Activated CD4-positive, alpha-beta T cell treated with anti-CD3 and anti-CD28 coated beads, Interleukin-2, amount 10 ng/mL, durations not matched to agents 7 days and 5 days (primary cell): ENCODE results near the gene NR3C2. TPM values are rescaled to one million over a fixed set of nuclear protein-coding genes. Genes with fewer than 3 reads are reported as not detected.

Experiments
- CTCF ChIA-PET: fragments of 350-600 bp; sonication (Branson Sonifier 250); formaldehyde crosslinking; loops from one replicate; lab custom pipeline; 2021; ENCODE audit warnings: antibody characterized with exemption; lab: Charles Lee
- POLR2A ChIA-PET: fragments of 350-600 bp; sonication (Branson Sonifier 250); formaldehyde crosslinking; loops from one replicate; lab custom pipeline; 2021; ENCODE audit warnings: antibody characterized with exemption; lab: Charles Lee
- DNase-seq: peaks from one replicate; pipeline ENCODE4 v3.0.0-alpha.2; 2020
- H3K27ac Mint-ChIP-seq: one replicate; pipeline ENCODE4 v1.8.0; 2021; ENCODE audit warnings: mild to moderate bottlenecking, moderate library complexity, mixed read lengths
- H3K27me3 Mint-ChIP-seq: one replicate; pipeline ENCODE4 v1.8.0; 2021; ENCODE audit warnings: mixed read lengths
- H3K36me3 Mint-ChIP-seq: one replicate; pipeline ENCODE4 v1.8.0; 2021; ENCODE audit warnings: low read depth, mixed read lengths
- H3K4me1 Mint-ChIP-seq: one replicate; pipeline ENCODE4 v1.8.0; 2021; ENCODE audit warnings: mixed read lengths
- H3K4me3 Mint-ChIP-seq: one replicate; pipeline ENCODE4 v1.8.0; 2021; ENCODE audit warnings: mild to moderate bottlenecking, moderate library complexity, mixed read lengths
- H3K9me3 Mint-ChIP-seq: one replicate; pipeline ENCODE4 v1.8.0; 2021; ENCODE audit warnings: mixed read lengths
- total RNA-seq, 2 experiments: library from RNA; stranded (reverse); gene quantifications; one replicate each; pipeline ENCODE4 v1.2.3, GENCODE V29; 2021

NR3C2 gene
- total RNA-seq, 2 experiments from 2014 or later = 4.1 to 5.1 TPM

- no peak for DNase-seq
- Mint-ChIP-seq H3K27me3 (no peaks in the 10 kb centered on the region), H3K4me3 (no peak overlapping the region), H3K4me1 (peaks cover 10% of the 10 kb centered on the region), H3K9me3 (peaks cover 7% of the 10 kb centered on the region), H3K27ac (no peak overlapping the region), H3K36me3 (peaks cover 13% of the 10 kb centered on the region)
- ChIA-PET POLR2A (no interaction called here), CTCF (no interaction called here)
Observed at GRCh38 chr4:148108766-148109165, 333.4 kb downstream of the NR3C2 start.

- Mint-ChIP-seq H3K4me3 (no peak overlapping the region), H3K36me3 (peaks cover 12% of the 10 kb centered on the region), H3K4me1 (no peaks in the 10 kb centered on the region), H3K27me3 (no peaks in the 10 kb centered on the region), H3K9me3 (peaks cover 10% of the 10 kb centered on the region), H3K27ac (no peak overlapping the region)
- CTCF ChIA-PET = no interaction called here
- POLR2A ChIA-PET = no interaction called here
- DNase-seq = no peak
Observed at GRCh38 chr4:148103597-148104355, 338.4 kb downstream of the NR3C2 start.

DNA sequence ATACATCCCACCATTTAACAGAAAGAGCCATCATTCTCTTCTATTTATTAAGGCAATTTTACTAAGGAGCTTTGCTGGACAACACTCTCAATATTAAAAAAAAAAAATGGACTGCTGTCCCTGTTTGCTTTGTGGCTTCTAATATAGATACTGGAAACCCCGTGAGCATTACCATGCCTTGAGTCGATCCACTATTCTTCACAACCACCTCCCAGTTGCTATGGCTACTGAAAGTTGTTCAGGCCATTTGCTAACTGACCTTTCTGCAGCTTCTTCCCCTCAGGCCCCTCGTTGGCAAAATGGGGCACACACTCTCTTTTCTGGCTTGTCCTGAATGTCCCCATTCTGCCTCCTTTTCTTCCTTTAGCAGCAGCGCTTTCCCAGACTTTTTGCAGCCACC, 340.4 kb downstream of the NR3C2 start:
- Mint-ChIP-seq H3K4me3 (no peak overlapping the region), H3K36me3 (peaks cover 9% of the 10 kb centered on the region), H3K9me3 (peaks cover 3% of the 10 kb centered on the region), H3K27ac (no peak overlapping the region), H3K4me1 (no peaks in the 10 kb centered on the region), H3K27me3 (no peaks in the 10 kb centered on the region)
- POLR2A ChIA-PET = no interaction called here
- CTCF ChIA-PET = no interaction called here
- DNase-seq = no peak

DNA sequence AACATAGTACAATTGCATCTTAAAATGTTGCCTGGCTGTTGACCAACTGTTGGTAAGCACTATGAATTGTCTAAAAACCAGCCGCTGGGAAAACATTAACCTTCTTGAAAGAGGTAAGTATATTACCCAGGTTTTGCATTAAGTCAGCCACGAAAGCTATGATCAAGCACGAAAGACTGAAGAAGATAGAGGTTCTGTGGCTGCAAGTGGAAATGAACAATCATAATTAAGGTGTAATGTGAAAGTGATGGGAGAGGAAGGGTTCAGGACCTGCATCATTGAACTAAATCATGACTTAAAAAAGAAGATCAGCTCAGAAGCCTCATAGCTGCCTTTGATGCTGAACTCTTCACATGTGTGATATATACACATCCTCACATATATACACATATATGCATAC, 341.0 kb downstream of the NR3C2 start:
- Mint-ChIP-seq H3K27me3 (no peaks in the 10 kb centered on the region), H3K27ac (no peak overlapping the region), H3K9me3 (peaks cover 2% of the 10 kb centered on the region), H3K36me3 (peaks cover 9% of the 10 kb centered on the region), H3K4me3 (no peak overlapping the region), H3K4me1 (no peaks in the 10 kb centered on the region)
- ChIA-PET CTCF (no interaction called here), POLR2A (no interaction called here)
- DNase-seq = no peak

DNA sequence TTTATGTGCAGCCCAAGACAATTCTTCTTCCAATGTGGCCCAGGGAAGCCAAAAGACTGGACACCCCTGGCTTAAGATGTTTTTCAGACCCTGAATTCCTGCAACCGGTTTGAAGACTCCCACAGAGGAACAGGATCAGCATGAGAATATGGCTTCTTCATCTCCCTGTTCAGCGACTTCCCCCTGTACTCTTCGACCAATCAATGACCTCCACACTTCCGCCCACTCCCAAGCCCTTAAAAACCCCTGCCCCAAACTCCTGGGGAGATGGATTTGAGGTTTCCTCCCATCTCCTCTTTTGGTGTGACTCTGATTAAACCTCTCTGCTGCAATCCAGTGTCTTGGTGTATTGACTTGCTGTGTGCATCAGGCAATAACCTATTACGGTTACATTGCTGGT, 344.4 kb downstream of the NR3C2 start:
- no peaks in the 10 kb centered on the region for H3K4me1 Mint-ChIP-seq
- no peaks in the 10 kb centered on the region for H3K27me3 Mint-ChIP-seq
- no peak overlapping the region for H3K4me3 Mint-ChIP-seq
- no peaks in the 10 kb centered on the region for H3K36me3 Mint-ChIP-seq
- POLR2A ChIA-PET = no interaction called here
- no peaks in the 10 kb centered on the region for H3K9me3 Mint-ChIP-seq
- H3K27ac Mint-ChIP-seq = no peak overlapping the region
- no peak for DNase-seq
- CTCF ChIA-PET = no interaction called here

DNA sequence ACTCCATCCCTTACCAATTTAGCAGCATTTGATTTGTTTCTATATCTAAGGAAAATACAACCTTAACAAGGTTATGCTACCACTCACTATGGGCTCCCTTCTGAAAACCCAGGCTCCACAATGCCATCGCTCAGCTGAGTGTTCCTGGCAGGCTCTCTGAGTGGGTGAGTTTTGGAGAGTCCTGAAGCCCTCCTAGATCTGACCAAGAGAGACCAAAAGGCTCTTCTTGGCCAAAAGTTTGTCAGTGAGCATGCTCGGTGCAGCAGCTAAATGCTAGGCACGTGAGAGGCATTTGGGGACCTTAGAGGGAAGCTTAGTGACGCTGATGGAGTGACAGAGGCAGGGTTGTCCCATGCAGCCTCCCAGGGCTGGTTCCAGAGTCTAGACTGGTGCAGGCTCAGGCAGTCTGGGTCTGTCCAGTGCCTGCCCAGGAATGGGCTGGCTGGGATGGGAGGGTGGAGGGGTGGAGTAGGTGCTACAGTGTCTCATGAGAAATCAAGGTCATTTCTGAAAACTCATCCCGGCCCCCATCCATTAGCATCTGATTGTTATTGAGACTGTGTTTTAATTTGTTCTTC, 346.8 kb downstream of the NR3C2 start:
- H3K4me1 Mint-ChIP-seq = no peaks in the 10 kb centered on the region
- H3K27me3 Mint-ChIP-seq = no peaks in the 10 kb centered on the region
- no peaks in the 10 kb centered on the region for H3K9me3 Mint-ChIP-seq
- POLR2A ChIA-PET = no interaction called here
- no peak for DNase-seq
- H3K36me3 Mint-ChIP-seq = no peaks in the 10 kb centered on the region
- no peak overlapping the region for H3K27ac Mint-ChIP-seq
- CTCF ChIA-PET = no interaction called here
- H3K4me3 Mint-ChIP-seq = no peak overlapping the region

- no peaks in the 10 kb centered on the region for H3K4me1 Mint-ChIP-seq
- CTCF ChIA-PET = no interaction called here
- no peak overlapping the region for H3K4me3 Mint-ChIP-seq
Observed at GRCh38 chr4:148094149-148094548, 348.1 kb downstream of the NR3C2 start.

DNA sequence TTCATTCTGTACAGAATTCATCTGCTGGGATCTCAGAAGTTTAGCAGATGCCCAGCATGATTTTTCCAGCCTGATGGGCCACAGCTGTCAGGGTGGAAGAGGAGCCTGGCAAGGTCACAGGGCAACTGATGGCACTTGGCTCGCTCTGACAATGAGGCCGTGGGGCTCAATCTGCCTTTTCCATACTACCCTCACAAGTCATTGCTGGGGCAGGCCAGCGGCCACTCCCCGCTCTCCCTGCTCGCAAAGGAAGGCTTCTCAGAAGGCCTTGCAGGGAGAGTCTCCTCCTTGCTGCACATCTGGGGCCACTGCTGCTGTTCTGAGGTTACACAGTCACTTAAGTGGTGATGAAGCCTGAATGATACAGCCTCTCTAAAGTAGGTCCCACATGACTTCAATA, 349.1 kb downstream of the NR3C2 start:
- Mint-ChIP-seq H3K9me3 (no peaks in the 10 kb centered on the region), H3K4me1 (no peaks in the 10 kb centered on the region), H3K36me3 (no peaks in the 10 kb centered on the region), H3K4me3 (no peak overlapping the region), H3K27me3 (no peaks in the 10 kb centered on the region), H3K27ac (no peak overlapping the region)
- DNase-seq = no peak
- POLR2A ChIA-PET = no interaction called here
- CTCF ChIA-PET = no interaction called here

More at GRCh38 chr4:148094149-148094548, 348.1 kb downstream of the NR3C2 start:
- H3K27me3 Mint-ChIP-seq = no peaks in the 10 kb centered on the region
- POLR2A ChIA-PET = no interaction called here
- H3K27ac Mint-ChIP-seq = no peak overlapping the region
- H3K9me3 Mint-ChIP-seq = no peaks in the 10 kb centered on the region
- no peak for DNase-seq
- no peaks in the 10 kb centered on the region for H3K36me3 Mint-ChIP-seq

GRCh38 chr4:148092316-148093014, 349.7 kb downstream of the NR3C2 start:
- Mint-ChIP-seq H3K4me3 (no peak overlapping the region), H3K27ac (no peak overlapping the region), H3K36me3 (no peaks in the 10 kb centered on the region), H3K4me1 (no peaks in the 10 kb centered on the region), H3K9me3 (no peaks in the 10 kb centered on the region), H3K27me3 (no peaks in the 10 kb centered on the region)
- POLR2A ChIA-PET = no interaction called here
- CTCF ChIA-PET = no interaction called here
- DNase-seq = no peak

DNA sequence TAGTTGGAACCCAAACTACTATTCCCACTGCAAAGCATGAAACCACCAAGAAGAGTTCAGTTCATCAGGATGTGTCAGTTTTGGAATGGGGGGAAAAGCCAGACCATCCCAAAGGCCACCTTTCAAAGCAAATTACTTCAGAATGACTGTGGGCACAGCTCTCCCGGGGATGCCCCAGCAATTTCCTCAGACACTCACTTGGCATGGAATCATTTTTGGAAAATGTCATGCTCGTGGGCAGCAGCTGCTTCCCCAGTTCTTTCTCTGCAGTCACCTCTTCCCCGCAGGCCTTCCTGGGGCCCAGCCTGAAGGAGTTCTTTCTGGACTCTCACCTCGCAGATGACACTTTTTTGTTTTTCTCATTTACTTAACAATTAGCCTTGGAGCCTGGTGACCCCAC, 350.3 kb downstream of the NR3C2 start:
- no peaks in the 10 kb centered on the region for H3K9me3 Mint-ChIP-seq
- H3K36me3 Mint-ChIP-seq = no peaks in the 10 kb centered on the region
- ChIA-PET POLR2A (no interaction called here), CTCF (no interaction called here)
- no peak for DNase-seq
- H3K4me1 Mint-ChIP-seq = no peaks in the 10 kb centered on the region
- H3K27me3 Mint-ChIP-seq = no peaks in the 10 kb centered on the region
- no peak overlapping the region for H3K4me3 Mint-ChIP-seq
- H3K27ac Mint-ChIP-seq = no peak overlapping the region

DNA sequence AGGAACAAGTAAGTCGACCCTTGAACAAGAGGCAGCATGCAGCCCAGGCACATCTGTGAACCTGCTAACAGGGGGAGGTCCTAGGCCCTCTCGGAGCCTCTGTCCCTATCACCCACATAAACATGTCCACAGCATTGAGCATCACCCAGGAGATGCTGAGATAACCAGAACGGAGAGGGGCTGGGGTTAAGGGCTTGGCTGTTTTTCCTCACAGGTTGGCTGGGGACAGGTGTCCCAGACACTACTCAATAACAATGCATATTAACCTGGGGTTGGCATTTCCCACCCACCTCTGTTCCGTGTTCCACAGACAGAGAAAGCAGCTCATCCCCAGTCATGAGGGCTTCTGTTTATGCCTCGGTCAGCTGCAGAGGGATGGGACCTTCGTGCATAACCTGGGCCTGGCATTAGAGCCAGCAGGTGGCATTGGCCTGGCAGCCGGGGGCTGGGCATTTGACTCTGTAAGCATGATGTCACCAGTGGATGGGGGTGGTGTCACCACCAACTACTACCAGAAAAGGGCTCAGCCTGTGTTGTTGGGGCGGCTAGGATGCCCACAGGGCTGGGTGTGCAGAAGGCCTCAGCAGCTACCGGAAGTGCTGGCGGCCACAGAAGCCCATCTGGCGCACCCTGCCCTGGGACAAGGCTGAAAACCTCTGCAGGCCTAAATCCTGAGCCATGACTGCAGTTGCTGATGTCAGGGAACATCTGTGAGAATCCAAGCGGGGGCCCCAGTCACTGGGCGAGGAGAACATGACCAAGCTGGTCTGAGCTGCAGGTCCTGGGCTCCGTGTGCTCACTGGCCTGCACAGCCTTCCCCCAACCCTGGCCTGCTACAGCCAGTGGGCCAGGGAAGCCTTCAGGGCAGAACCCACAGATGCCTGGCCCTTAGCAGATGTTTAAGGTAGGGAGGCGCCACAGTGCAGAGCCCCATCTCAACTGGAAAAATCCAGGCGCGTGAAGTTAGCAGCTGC, 351.4 kb downstream of the NR3C2 start:
- H3K4me1 Mint-ChIP-seq = no peaks in the 10 kb centered on the region
- ChIA-PET POLR2A (no interaction called here), CTCF (interaction anchor here (0.6 to 1.1 kb wide), 2 partner anchors 19 to 102 kb away, joined by 3 read pairs; no protein-coding TSS in a partner anchor)

GRCh38 chr4:148090029-148090428, 352.2 kb downstream of the NR3C2 start:
- Mint-ChIP-seq H3K27me3 (no peaks in the 10 kb centered on the region), H3K4me3 (no peak overlapping the region), H3K27ac (no peak overlapping the region), H3K4me1 (no peaks in the 10 kb centered on the region), H3K9me3 (peaks cover 7% of the 10 kb centered on the region), H3K36me3 (peaks cover 3% of the 10 kb centered on the region)
- DNase-seq = no peak
- CTCF ChIA-PET = interaction anchor here (0.6 kb wide), 1 partner anchor 103 kb away, joined by 3 read pairs; no protein-coding TSS in a partner anchor
- POLR2A ChIA-PET = no interaction called here

More for the DNA sequence above, 351.4 kb downstream of the NR3C2 start:
- no peaks in the 10 kb centered on the region for H3K27me3 Mint-ChIP-seq
- H3K4me3 Mint-ChIP-seq = no peak overlapping the region
- DNase-seq = no peak
- H3K36me3 Mint-ChIP-seq = no peaks in the 10 kb centered on the region
- H3K9me3 Mint-ChIP-seq = no peaks in the 10 kb centered on the region
- H3K27ac Mint-ChIP-seq = no peak overlapping the region
